A673 (cell line): ENCODE data around the gene HMG20A.

Experiments
- CTCF ChIP-seq: fragments of 300-800, 200-600 bp; sonication (generic); conservative IDR thresholded peaks from 2 replicates; pipeline ENCODE4 v1.5.1; 2017; ENCODE audit warnings: low read depth, mild to moderate bottlenecking, antibody characterized with exemption, low read length, moderate library complexity, mixed read lengths
- EZH2 ChIP-seq: fragments of 200-600 bp; sonication (generic); IDR thresholded peaks from 2 replicates; pipeline ENCODE4 v1.6.1; 2017; ENCODE audit warnings: borderline replicate concordance, low read depth, mild to moderate bottlenecking, mixed read lengths, antibody characterized with exemption, low read length; ENCODE audit not compliant: poor library complexity, severe bottlenecking

GRCh38 chr15:77478051-77478450 is 57.4 kb downstream of the HMG20A start:
- TF ChIP-seq EZH2 (no peak), CTCF (no peak)
